GM21717 (cell line): Measurements from ENCODE around the gene LHX4.

ENCODE experiments used
- ATAC-seq: cut with Tn5 transposase; IDR thresholded peaks from one replicate; pipeline ENCODE4 v1.9.1; 2021; ENCODE audit warnings: mild to moderate bottlenecking, moderate library complexity; ENCODE audit not compliant: unreplicated experiment

The LHX4 gene

GRCh38 chr1:180270530-180271271 is 40.6 kb downstream of the LHX4 start:
- ATAC-seq, result no peak

DNA sequence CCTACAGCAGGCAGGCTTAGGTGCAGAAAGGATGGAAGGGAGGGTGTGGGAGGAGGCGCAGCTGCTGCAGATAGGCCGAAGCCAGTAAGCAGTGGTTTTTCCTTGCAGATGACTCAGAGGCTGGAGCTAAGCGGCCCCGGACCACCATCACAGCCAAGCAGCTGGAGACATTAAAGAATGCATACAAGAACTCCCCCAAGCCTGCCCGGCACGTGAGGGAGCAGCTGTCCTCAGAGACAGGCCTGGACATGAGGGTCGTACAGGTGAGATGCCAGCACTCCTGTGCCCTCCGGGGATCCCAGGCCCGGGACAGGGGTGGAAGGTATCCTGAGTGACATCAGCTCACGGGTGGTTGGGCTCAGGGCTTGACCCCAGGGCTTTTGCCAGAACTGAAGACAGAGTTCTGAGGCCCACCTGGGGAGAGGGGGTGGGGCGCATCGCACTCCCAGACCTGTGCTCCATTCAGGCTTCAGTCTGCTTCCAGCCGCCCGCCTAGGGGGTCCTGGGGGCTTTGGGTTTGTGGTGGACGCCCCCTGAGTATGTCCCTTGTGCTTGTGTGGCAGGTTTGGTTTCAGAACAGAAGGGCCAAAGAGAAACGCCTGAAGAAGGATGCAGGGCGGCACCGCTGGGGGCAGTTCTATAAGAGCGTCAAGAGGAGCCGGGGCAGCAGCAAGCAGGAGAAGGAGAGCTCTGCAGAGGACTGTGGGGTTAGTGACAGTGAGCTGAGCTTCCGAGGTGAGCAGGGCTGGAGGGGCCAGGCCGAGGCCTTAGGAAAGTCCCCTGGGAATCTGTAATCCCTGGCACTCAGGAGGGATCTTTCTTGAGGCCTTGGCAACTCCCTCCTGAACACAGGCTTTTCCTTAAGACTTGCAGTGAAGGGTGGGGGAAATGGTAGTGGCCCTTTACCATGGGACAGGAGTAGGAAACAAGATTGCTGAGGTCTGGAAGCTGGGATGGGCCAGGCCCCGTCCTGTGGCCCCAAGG is 41.5 kb downstream of the LHX4 start:
- ATAC-seq, result no peak

DNA sequence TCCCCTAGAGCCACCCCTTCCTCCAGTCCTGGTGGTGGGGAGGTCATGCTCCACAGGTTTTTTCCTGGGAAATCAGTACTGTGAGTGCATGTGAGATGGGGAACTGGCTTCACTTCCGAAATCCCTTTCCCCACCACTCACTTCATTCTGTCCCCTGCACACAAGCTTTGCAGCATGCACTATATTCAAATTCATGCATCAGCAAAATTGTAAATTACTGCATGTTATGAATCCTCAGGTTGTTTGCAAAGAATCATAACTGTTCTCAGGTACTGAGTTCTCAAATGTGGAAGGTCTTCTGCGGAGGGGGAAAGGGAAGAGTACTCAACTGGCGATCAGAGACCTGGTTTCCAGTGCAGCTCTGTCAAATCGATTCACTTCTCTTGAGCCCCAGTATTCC is 42.3 kb downstream of the LHX4 start:
- no peak for ATAC-seq

GRCh38 chr1:180273066-180273465 is 43.0 kb downstream of the LHX4 start:
- no peak for ATAC-seq

DNA sequence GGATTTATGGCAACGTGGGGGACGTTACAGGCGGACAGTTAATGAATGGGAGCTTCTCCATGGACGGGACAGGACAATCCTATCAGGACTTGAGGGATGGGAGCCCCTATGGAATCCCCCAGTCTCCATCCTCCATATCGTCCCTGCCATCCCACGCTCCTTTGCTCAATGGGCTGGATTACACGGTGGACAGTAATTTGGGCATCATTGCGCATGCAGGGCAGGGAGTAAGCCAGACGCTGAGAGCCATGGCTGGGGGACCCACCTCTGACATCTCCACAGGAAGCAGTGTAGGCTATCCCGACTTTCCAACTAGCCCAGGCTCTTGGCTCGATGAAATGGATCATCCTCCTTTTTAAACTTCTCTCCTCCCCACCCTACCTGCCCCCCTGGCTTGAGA is 44.2 kb downstream of the LHX4 start:
- no peak for ATAC-seq

DNA sequence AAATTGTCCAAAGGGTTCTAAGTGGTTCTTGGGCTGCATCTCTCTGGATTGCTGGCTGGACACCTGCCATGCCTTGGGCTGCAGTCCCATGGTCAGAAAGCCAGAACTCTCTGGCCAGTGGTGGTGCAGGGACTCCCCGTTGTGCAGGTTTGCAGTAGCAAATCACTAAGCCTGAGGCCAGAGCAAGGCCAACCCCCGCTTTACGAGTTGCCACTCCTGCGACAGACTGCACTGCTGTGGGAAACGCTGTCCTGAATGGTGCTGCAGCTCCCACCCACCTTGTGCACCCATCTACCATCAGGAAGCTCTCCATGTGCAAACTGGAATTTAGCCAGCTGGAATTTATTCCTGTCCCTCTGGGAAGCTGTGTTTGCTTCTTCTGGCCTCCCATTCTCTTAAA is 45.7 kb downstream of the LHX4 start:
- no peak for ATAC-seq

DNA sequence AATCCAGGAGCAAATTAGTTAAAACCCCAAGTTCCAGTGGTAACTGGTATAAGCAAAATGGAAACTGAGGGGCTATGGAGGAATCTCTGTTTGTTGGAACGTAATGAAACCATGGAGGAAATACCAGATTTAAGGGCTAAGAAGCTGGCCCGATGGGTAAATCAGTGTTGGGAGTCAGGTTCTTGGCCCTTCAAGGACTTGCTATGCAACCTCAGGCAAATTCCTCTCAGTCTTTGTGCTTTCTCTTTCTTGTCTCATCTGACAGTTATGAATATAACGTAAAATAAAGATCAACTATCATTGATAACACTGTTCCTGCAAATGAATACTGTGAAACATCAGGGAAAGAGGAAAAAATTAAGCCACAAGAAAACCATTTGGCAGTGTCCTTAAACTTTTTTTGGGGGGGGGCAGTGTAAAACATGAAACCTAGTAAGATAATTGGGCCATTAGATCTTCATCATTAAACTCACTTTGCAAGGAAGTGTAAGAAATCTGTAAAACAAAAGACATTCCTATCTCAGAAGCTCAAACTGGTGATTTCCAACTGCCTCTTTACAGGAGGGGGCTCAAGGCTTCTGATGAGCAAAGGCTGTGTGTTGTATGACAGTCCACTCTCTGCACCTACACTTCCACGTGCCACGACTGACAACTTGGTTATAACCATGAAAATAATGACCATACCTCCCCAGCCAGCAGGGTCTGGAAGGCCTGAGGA is 47.6 kb downstream of the LHX4 start:
- no peak for ATAC-seq

- no peak for ATAC-seq
These were observed 48.1 kb downstream of the LHX4 start for GRCh38 chr1:180278194-180278515.

- ATAC-seq, result no peak
These were observed 48.7 kb downstream of the LHX4 start for GRCh38 chr1:180278596-180279395.

GRCh38 chr1:180279651-180280050 is 49.6 kb downstream of the LHX4 start:
- no peak for ATAC-seq

DNA sequence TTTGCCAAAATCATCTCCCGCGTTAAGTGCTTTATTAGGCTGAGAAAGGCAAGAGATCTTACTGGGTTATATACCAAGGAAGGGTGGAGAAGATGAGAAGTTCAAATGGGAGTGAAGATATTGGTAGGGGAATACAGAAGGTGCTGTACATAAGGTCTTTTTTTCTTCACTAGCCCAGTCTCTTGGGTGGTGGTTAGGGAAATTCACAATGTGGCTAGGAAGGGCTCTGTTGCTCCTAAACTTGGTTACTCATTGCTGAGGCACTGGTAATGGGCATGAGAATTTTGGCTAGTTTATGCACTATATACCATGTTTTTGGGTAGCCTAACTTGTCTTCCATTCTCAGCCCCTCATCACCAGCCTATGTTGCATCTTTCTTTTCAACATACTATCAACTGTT is 50.6 kb downstream of the LHX4 start:
- ATAC-seq, result no peak

DNA sequence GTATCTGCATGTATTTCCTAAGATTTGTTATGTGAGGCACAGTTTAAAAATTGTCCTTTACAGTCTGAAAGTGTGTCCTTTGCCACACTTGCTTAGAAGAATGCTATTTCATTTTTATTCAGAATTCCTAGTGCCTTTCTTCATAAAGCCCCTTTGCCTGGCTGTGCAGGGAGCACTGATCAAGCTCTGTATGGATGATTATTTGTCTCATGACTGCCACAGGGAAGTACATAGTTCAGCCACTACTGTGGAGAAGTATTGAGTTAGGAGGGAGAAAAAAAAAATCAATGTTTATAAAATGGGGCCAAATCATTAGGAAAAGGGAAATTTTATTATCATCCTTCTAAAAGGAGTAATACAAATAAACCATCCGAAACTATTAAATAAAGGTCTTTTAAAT is 51.4 kb downstream of the LHX4 start:
- no peak for ATAC-seq

- ATAC-seq, result no peak
These were observed 52.5 kb downstream of the LHX4 start for GRCh38 chr1:180282401-180283044.

DNA sequence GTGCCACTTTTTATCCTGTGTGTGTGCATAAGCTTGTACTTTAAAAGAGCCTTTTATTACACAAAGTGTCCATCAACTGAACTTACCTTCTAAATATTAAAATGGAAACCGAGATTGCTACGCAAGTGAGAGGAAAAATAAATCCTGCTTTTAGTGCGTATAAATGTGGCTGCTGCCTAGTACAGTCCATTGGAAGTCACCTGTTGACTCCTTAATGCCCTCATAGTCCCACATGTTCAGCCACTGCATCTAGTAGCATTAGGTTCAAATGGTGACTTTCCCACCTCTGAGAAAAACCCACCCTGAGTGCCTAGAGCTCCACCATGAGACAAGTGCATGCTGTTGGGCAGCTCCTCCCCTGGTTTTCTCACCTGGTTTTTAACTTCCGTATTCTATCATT is 53.0 kb downstream of the LHX4 start:
- no peak for ATAC-seq

DNA sequence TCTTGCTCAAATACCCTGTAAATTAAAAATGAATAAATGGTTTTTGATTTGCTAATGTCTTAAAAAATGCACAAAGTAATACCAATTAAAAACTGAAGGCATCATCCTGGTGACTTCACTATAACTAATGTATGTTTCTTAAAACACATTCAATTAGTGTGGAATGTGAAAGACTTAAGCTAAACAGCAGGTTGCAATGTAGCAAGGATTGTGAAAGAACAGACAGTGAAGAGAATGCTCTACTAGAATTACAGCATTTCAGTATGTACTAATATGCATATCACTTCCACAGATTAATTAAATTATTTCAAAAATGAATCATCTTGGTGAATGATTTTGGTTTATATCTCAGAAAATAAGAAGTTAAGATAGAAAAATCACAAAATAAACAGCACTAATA is 56.4 kb downstream of the LHX4 start:
- no peak for ATAC-seq

DNA sequence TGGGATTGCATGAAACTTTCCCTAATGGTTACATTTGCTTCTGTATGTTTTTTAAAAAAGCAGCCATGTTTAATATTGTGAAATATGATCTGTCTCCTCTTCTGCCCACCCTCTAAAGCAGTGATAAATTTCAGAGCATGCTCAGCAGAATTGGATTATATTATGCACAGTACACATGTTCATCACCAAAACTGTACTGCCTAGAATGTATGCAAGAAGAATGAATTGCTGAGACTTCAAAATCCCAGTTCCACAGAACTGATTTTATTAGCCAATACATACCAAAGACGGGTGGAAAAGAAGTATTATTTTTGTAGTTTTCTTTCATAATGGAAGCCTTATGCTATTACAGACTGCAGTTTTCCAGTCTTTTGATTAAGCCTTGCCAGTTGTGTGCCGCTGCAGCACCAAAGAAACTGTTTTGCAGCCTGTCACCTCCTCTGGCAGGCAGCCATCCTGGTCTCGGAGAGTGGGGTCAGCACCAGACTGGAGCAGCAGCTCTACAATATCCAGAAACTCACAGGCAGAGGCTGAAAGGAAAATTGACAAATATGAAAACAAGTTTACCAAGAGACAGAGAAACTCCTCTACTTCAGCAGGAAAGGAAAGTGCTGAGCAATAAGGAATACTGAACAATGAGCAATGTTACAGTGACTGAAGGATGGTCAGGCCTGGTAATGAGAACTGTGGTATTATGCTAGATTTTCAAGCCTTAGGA is 58.1 kb downstream of the LHX4 start:
- ATAC-seq, result no peak

- ATAC-seq, result no peak
These were observed 58.9 kb downstream of the LHX4 start for GRCh38 chr1:180288940-180289339.

DNA sequence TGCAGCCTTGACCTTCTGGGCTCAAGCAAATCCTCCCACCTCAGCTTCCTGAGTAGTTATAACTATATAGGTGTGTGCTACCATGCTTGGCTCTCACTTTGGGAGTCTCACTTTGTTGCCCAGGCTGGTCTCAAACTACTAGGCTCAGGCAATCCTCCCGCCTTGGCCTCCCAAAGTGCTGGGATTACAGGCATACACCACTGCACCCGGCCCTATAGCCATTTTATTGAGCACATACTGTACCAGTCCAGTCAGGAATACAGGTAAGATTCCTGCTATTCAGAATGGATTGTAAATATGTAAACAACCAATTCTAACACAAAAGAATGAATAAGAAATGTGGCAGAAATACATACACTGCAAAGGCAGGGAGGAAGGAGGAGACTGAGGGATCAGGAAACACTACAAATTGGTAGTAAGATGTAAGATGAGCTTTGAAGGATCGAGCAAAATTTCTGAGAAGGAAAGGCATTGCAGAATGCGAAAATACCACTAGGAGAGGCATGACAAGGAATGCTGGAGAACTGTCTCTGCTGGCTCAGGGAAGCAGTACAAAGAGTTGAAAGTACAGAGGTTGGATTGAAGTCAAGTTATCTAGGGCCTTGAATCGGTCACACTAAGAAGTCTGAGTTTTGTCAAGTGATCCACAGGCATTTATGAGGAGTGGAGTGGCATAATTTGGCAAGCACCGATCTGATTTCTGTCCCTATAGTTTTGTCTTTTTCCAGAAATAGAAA is 60.4 kb downstream of the LHX4 start:
- ATAC-seq, result no peak

DNA sequence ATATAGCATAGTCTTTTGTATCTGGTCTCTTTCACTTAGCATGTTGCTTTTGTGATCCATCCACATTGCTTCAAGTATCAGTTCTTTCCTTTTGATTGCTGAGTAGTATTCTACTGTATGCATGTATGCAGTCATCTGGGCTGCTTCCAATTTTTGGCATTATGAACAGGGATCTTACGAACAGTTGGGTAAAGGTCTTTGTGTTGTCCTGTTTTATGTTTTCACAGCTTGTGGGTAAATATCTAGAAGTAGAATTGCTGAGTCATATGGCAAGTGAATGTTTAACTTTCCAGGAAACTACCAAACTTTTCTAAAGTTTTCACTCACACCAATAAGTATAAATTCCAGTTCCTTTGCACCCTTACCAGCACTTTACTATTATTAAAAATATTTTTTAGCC is 60.9 kb downstream of the LHX4 start:
- ATAC-seq, result no peak
